NCI-H774 (cell line): ENCODE results near the gene ELK3.

Experiments
- DNase-seq: peaks from one replicate; lab custom pipeline; 2025; lab: John Stamatoyannopoulos, UW

Gene ELK3

DNA sequence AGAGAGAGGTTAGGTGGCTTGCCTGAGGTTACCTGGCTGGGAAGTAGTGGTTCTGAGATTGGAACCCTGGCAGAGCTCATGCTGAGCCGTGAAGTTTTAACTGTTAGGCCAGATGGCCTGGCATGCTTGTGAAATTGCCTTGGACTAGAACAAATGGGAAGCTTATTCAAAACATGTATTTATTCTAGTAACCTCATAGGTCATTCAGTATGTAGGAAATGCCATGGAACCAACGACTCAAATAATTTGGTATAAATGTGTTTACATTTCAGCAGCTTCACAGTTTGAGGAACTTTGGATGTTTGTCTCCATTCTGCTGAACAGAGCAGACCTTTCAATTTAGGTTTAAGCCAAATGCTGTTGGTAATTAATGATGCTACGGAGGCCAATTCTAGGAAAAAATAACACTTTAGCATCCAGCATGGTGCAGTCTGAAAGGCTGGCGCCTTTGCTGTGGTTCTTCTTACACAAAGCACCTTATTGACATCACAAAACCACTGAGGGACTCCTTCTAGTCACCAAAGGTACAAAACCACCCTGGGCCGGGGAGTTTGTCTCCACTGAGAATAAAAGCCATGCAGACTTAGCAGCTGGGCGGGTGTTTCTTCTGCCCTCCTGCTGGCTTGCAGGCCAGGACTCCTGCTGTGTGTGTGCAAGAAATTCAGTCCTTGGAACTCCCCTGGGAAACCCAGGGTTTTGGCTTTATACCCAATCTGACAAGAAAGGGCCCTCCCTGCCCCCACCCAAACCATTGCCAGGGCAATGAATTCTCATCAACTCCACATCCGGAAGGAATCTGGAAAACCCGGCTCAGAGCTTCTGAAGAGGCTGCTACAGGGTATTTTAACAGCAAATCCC lies 64.2 kb downstream of the ELK3 start:
- no peak for DNase-seq

DNA sequence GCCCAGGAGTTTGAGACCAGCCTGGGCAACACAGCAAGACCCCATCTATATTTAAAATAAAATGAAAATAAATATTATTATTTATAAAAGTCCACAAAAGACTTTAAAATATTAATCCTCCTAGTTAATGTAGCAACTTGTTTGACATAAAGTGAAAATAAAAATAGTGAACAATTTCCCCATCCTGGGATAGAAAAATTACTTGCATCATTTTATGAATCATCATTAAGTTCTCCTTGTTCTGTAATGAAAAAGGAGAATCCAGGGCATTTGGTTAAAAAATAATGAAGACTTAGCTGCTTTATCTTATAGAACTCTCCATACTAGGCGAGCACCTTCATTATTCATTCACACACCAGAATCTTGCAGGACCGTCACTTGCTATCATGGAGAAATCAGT lies 66.1 kb downstream of the ELK3 start:
- no peak for DNase-seq

DNA sequence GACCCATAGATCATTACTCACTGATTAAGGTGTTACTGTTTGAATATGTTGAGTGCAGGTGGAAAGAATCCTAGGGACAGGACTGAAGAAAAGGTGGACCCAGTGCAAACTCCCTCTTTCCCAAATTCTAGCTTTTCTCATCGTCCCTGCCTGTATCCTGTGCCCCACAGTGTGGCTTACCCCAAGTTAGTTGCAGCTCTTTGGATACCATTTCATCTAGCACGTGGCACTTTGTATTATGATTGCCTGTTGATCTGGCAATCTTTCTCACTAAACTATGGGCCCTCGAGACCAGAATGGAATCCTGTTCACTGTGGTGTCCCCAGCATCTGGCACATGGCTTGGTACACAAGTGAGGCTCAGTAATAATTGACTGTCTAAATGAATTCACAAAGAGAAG lies 66.5 kb downstream of the ELK3 start:
- no peak for DNase-seq

DNA sequence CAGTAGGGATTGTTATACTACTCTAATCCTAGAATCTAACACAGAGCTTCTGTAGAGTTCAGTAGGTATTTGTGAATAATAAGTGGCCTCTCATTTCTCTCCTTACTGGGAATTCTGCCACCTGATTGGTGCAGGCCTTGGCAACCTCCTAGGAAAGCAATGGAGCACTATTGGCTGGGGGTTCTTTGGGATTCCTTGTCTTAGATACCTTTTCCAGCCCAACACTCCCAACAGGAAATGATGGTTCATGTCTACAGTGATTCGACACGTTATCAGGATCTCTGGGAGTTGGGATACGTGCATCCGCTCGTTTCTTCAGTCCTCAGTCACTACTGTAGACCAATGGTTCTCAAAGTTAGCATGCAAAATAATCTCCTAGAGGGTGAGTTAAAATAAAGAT lies 67.4 kb downstream of the ELK3 start:
- no peak for DNase-seq

DNA sequence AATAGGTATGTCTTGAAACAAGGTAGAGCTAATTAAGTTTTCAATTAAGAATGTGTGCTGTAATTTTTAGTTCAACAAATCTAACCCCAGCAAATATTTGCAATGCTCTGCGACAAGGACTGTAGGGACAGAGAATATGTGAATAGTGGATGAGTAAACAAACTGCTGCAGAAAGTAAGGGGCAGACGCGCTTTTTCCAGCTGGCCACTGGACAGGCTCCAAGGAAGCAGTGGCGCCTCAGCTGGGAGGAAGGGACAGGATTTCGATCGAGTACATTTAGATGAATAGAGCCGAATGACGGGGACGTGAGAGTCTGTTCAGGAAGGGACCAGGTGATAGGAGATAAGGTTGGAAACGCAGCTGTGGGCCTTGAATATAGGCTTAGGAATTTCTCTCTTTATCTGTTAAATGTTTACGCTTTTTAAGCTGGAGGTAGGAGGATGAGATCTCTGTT lies 69.3 kb downstream of the ELK3 start:
- DNase-seq: peak; percentile 64

DNA sequence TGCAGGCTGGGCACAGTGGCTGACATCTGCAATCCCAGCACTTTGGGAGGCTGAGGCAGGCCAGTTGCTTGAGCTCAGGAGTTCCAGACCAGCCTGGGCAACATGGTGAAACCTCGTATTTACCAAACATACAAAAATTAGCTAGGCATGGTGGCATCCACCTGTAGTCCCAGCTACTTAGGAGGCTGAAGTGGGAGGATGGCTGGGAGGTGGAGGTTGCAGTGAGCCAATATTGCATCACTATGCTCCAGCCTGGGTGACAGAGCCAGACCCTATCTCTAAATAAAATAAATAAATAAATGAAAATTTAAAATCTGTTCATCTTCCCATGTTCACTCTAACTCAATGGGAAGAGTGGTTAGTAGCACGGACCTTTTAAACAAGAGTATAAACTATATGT lies 71.2 kb downstream of the ELK3 start:
- no peak for DNase-seq

DNA sequence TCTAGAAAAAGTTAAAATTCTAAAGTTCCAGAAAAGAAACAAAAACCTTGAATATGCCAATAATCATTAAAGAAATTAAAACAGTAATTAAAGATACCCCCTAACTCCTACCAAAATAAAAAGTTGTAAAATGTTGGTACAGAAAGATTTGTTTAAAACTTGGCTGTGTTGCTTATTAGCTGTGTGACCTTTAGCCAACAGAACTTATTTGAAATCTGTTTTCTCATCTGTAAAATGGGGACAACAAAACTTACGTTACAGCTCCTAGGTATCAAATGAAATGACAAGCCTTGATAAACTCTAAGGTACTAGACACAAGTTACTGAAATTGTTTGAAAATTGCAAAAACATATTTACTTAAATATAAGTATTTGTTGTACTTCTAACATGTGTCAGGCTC lies 71.7 kb downstream of the ELK3 start:
- DNase-seq: no peak

DNA sequence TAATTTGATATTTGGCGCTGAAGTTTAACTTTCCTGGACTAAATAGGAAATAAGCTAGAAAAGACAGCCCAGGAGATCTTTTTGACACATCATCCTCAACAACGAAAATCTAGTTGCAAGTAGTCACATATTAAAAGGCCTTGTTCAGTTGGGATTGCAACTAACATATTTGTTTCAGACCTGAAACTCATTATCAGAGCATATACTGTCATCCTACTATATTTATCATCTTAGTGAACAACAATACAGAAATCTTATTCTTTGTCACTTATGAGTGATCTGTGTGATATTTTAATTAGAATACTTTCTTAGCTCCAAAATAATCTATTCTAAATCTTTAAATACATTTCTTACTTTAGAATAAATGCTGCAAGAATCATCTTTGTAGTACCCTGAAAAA lies 72.1 kb downstream of the ELK3 start:
- no peak for DNase-seq

DNA sequence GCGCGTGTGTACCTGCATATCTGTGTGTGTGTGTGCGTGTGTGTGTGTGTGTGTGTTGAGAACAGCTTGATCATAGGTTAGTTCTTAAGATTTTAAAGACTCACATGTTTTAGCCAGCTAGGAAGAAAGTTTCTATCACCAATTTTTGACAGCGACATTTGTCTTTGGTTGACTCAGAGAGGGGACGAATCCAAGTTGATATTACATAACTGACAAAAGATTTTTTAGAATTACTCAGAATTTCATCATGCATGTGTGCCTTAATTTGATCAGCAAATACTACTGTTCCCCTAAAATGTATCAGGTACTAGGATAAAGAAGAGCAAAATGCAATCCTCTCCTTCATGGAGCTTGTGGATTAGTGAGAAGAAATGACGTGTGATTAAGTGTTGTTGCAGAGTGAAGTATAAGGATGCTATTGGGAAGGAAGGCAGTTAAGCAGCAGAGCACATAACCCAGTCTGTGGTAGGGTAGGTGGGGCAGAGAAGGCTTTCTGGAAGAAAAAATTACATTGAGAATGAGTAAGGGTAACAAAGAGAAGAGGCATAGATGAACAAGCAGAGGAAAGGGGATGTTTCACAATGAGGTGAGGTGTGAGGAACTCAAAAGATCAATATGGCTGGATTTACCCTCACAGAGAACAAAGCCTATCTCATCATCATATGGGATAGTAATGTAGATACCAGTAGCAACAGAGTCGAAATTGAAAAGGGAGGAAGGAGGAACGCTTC lies 77.5 kb downstream of the ELK3 start:
- DNase-seq: no peak

DNA sequence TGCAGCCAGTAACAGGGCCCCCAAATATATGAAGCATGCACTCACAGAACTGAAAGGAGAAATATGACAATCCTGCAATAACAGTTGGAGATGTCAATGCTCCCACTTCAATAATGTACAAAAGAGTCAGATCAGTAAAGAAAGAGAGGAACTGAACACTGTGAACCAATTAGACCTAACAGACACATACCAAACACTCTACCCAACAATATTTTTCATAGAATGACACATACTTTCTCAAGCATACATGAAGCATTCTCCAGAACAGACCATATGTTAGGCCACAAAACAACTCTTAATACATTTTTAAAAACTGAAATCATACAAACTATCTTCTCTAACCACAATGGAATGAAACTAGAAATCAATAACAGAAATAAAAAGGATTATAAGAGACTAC lies 80.2 kb downstream of the ELK3 start:
- no peak for DNase-seq

DNA sequence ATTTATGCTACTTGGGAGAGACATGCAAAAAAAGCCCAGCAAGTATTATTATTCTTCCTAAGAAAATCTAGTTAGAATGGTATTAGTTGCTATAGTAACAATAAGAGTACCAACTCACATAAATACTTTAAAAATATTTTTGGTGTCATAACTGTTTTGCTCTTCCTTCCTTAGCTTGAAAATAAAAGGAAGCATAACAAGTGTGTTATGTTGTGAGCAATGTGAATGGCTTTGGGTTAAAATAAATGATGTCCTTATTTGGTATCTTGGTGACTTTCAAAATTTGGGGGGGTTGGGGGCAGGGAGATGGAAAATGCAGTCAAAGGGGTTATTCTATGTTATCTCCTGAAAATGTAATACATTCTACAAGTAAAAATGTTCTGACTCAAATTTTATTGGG lies 91.0 kb downstream of the ELK3 start:
- DNase-seq: no peak

DNA sequence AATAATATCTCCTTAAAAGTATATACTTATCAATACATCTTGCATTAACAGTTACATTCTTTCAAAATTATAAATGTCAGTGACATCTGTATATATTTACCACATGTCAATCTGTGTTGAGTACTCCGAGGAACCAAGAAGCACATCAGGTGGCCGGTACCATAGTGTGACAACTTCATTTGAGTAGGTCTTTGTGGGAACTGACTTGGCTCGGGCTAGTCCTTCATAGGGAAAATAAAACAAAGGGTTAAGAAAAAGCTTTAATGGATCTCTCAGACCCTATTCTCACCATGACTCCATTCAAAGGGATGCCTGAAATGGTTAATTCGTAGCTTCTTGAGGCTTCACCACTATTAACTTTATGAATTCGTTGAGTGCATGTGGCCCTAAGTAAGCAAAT lies 94.9 kb downstream of the ELK3 start:
- no peak for DNase-seq

DNA sequence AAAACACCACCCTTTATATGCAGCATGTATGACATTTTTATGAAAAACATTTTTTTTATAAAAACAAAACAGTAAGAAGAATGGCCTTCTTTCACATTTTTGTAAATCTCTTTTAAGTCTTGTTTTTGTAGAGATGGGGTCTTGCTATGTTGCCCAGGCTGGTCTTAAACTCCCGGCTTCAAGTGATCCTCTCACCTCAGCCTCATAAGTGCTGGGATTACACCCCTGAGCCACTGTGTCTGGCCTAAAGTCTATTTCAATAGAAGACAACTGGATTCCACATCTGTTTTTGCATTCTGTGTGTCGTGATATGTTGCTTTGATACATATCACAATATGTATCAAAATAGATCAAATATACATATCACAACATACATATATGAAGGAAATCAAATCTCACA lies 98.9 kb downstream of the ELK3 start:
- no peak for DNase-seq

DNA sequence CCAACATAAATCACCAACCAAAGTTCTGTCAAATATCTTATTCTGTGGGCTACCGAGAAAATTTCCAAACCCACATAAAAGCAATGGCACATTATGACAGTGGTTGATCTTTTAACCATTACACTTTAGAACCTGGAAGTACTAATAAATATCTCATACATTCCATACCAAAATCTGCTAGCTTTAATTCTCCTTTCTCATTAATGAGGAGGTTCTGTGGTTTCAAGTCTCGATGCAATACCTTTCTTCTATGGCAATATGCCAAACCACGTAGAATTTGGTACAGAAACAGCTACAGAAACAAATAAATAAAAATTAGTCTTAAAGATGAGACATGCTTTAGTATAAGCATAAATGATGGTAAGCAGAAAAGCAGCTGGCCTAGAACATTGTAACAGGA lies 100.7 kb downstream of the ELK3 start:
- no peak for DNase-seq

DNA sequence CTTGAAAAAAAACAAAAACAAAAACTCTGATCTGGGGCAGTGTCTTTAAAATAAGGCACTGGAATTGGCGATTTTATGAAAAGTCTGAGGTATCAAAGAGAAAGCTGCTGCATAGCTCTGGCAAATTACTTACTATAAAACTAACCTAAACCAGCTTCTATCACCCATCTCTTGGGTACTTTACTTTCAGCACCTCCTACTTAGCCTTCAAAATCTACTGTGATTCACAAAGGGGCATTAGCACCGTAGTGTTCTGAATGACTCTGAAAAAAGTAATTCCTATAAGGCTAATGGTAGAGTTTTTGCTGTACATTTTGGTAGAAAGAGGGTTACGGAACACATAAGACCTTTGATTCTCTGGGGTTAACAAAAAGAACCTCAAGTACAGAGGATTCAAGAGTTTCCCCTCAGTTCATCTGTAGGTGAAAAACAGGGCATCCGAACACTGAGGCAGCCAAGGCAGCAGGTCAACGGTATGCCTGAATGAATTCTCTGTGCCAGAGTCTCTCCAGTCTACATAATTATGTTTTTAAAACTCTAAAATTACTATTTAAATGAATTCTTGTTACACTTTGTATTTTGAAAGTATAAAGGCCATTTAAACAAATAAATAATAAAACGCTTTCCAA lies 101.5 kb downstream of the ELK3 start:
- DNase-seq: no peak

DNA sequence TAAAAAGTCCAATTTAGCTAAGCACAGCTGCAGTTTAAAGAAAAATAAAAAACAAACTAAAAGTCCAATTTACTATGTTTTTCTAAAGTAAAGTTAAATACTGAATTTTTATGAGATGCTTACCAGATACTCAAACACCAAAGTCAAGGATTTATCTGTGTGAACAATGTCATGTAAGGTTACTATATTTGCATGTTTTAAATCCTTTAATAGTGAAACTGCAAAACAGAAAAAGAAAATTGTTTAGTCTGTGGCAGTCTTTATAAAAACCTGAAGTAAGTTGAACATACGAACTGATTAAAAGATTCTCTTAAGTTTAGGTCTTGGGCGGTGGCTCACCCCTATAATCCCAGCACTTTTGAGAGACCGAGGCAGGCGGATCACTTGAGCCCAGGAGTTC lies 103.3 kb downstream of the ELK3 start:
- no peak for DNase-seq

DNA sequence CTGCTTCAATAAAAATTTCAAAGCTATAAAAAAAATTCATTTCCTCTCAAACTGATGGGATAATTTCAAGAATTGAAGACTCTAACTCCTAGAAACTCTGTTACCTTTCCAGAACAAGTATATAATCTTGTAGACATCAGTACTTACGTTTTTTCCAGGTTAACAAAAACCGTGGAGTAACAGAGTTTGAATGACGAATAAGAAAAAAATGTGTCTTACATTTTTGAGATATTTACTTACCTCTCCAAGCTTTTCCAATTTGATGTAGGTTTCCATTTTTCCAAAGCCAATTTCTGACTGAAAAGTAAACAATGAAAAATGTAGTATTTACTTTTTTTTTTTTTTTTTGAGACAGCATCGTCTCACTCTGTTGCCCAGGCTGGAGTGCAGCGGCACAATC lies 105.9 kb downstream of the ELK3 start:
- no peak for DNase-seq

DNA sequence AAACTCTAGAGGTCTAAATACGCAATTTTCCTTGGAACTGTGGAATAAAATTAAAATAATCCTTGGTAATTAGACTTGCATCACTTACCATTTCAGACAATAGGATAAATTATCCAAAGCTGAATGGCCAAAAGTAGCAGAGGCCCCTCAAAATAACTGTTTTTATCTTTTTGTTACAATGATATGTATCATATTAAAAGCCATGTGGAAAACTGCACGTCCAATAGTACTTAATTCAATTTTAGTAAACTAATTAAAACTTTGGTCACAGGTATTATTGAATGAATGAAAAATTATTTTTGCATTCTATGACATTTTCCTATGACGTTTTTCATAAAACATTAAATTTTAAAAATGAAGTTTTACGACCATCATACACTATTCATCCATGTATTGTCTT lies 107.6 kb downstream of the ELK3 start:
- DNase-seq: no peak

DNA sequence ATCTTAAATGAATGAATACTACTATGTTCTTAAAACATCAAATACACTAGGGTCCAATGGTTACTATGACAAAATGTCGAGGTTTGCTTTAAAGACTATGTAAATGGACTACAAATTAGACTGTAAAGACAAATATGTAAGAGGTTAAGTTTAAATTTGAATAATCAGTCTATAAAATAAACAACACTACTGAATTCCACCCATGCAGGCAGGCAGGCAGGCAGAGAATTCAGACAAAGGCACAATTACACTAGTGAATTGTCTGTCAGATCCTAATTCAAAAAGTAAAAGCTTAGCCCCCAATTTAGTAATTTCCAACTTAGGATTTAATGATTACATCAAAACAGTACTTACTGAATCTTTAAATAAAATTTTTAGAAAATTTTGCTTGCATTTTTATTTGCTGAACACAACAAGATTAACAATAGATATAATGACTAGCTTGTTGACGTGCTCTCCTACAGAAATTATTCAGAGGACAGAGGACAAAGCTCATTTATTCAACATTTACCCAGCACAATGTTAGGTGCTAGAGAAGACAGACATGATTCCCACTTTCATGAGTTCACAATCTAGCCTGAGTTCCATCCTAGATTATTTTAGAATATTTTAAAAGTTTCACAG lies 108.6 kb downstream of the ELK3 start:
- DNase-seq: no peak

DNA sequence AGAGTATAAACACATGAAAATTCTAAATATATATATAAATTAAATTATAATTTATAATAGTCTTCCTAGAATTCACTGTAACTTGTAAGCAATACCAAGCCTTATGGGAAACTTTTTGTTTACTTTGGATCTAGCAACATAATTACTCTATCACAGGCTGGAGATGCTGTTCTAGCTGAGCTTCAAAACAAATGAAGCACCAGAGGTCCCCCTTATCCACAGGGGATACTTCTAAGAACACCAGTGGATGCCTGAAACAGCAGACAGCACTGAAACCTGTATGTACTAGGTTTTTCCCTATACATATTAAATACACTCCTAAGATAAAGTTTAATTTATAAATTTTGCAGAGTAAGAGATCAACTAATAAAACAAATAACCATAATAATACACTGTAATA lies 109.5 kb downstream of the ELK3 start:
- no peak for DNase-seq

DNA sequence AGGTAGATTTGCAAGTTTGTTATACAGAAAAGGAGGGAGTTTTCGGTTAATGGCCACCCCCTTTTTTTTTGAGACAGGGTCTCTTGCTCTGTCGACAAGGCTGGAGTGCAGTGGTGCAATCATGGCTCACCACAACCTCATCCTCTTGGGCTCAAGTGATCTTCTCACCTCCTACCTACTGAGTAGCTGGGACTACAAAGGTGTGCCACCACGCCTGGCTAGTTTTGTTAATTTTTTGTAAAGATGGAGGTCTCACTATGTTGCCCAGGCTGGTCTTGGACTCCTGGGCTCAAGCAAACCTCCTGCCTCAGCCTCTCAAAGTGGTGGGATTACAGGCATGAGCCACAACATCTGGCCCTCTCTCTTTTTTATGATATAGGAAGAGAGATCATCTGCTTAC lies 111.5 kb downstream of the ELK3 start:
- no peak for DNase-seq

DNA sequence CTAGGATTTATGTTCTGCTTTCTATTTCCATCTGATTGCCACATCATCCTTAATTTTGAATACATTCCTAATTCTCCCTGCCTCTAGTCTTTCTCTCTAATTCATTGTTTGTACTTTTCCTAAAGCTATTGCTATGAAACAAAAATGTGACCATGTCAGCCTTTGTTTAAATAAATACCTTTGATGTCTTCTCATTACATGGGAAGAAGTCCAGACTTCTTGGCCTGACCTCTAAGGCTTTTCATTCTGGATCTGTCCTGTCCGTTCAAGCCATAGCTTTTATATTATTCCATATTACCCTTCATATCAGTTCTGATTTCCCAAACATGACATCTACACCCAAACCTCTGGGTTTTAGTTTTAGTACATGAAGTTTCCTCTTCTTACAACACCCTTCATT lies 114.7 kb downstream of the ELK3 start:
- DNase-seq: no peak

DNA sequence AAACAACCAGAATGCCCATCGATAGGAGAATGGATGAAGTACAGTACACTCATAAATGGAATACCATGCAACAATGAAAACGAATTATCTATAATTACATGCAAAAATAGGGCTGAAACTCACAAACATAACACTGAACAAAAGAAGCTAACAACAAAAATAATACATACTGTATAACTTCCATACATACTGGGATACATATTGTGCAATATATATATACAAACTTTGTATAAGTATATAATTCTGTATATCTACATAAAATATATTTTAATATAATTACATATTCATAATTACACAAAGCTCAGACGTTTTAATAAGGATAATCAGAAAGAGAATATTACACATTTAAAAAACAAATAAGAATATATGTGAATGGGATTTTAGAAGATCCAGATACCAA lies 115.9 kb downstream of the ELK3 start:
- no peak for DNase-seq
